Parathyroid adenoma (tissue), 2 donors: ENCODE results near the gene HPD.

Experiments
- H2AFZ ChIP-seq: fragments of 300-600 bp; sonication (generic); one replicate; pipeline ENCODE4 v1.7.0; 2017; ENCODE audit warnings: antibody characterized with exemption, mild to moderate bottlenecking
- H3K27ac ChIP-seq: fragments of 300-600 bp; sonication (generic); one replicate; pipeline ENCODE4 v1.7.0; 2017
- H3K27me3 ChIP-seq: fragments of 300-600 bp; sonication (generic); one replicate; pipeline ENCODE4 v1.7.0; 2017; ENCODE audit warnings: low read length; ENCODE audit not compliant: control insufficient read depth, insufficient read depth
- H3K36me3 ChIP-seq: fragments of 300-600 bp; sonication (generic); one replicate; pipeline ENCODE4 v1.7.0; 2017; ENCODE audit warnings: low read length; ENCODE audit not compliant: control insufficient read depth, insufficient read depth
- H3K4me1 ChIP-seq: fragments of 300-600 bp; sonication (generic); one replicate; pipeline ENCODE4 v1.7.0; 2017; ENCODE audit warnings: control low read depth
- H3K4me2 ChIP-seq: fragments of 300-600 bp; sonication (generic); one replicate; pipeline ENCODE4 v1.7.0; 2017; ENCODE audit warnings: low read length
- H3K4me3 ChIP-seq: fragments of 300-600 bp; sonication (generic); one replicate; pipeline ENCODE4 v1.7.0; 2017; ENCODE audit warnings: low read depth, low read length
- H3K79me2 ChIP-seq: fragments of 300-600 bp; sonication (generic); one replicate; pipeline ENCODE4 v1.7.0; 2017; ENCODE audit warnings: control low read depth
- H3K9ac ChIP-seq: fragments of 300-600 bp; sonication (generic); one replicate; pipeline ENCODE4 v1.7.0; 2017; ENCODE audit warnings: mild to moderate bottlenecking
- H3K9me3 ChIP-seq: fragments of 300-600 bp; sonication (generic); one replicate; pipeline ENCODE4 v1.7.0; 2017; ENCODE audit warnings: low read length; ENCODE audit not compliant: control insufficient read depth
- TF ChIP-seq, protein P1 (sequence below): fragments of 300-600 bp; sonication (generic); IDR thresholded peaks from one replicate; pipeline ENCODE4 v1.7.0; 2017; ENCODE audit warnings: antibody characterized with exemption, mild to moderate bottlenecking
- donor health status: primary hyperparathyroidism.

Gene HPD

GRCh38 chr12:121822393-121823100 is 36.1 kb downstream of the HPD start:
- Histone ChIP-seq H3K4me1 (no peaks in the 10 kb centered on the region), H3K4me2 (no peak overlapping the region), H3K4me3 (no peak overlapping the region), H3K79me2 (peaks cover 17% of the 10 kb centered on the region), H3K9ac (no peak overlapping the region), H3K9me3 (no peaks in the 10 kb centered on the region), H3K27me3 (no peaks in the 10 kb centered on the region), H3K36me3 (no peaks in the 10 kb centered on the region), H3K27ac (no peak overlapping the region), H2AFZ (no peak overlapping the region)
- TF ChIP-seq, protein P1, sequence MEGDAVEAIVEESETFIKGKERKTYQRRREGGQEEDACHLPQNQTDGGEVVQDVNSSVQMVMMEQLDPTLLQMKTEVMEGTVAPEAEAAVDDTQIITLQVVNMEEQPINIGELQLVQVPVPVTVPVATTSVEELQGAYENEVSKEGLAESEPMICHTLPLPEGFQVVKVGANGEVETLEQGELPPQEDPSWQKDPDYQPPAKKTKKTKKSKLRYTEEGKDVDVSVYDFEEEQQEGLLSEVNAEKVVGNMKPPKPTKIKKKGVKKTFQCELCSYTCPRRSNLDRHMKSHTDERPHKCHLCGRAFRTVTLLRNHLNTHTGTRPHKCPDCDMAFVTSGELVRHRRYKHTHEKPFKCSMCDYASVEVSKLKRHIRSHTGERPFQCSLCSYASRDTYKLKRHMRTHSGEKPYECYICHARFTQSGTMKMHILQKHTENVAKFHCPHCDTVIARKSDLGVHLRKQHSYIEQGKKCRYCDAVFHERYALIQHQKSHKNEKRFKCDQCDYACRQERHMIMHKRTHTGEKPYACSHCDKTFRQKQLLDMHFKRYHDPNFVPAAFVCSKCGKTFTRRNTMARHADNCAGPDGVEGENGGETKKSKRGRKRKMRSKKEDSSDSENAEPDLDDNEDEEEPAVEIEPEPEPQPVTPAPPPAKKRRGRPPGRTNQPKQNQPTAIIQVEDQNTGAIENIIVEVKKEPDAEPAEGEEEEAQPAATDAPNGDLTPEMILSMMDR = no peak

- no peak overlapping the region for H2AFZ ChIP-seq
- H3K4me1 ChIP-seq = no peaks in the 10 kb centered on the region
- no peaks in the 10 kb centered on the region for H3K9me3 ChIP-seq
- no peaks in the 10 kb centered on the region for H3K36me3 ChIP-seq
- H3K79me2 ChIP-seq = peaks cover 27% of the 10 kb centered on the region
- TF ChIP-seq, protein P1 = no peak
- no peaks in the 10 kb centered on the region for H3K27me3 ChIP-seq
- H3K9ac ChIP-seq = no peak overlapping the region
- no peak overlapping the region for H3K4me3 ChIP-seq
- no peak overlapping the region for H3K4me2 ChIP-seq
- no peak overlapping the region for H3K27ac ChIP-seq
Measured at GRCh38 chr12:121820056-121820455, 38.6 kb downstream of the HPD start.

- H3K9ac ChIP-seq = no peak overlapping the region
- no peak overlapping the region for H3K4me3 ChIP-seq
- H3K79me2 ChIP-seq = peaks cover 30% of the 10 kb centered on the region
- H3K4me1 ChIP-seq = no peaks in the 10 kb centered on the region
- H3K4me2 ChIP-seq = no peak overlapping the region
- no peaks in the 10 kb centered on the region for H3K9me3 ChIP-seq
- H3K27me3 ChIP-seq = no peaks in the 10 kb centered on the region
- H3K36me3 ChIP-seq = no peaks in the 10 kb centered on the region
- H3K27ac ChIP-seq = no peak overlapping the region
- no peak overlapping the region for H2AFZ ChIP-seq
- TF ChIP-seq, protein P1 = no peak
Measured at GRCh38 chr12:121819212-121819949, 39.3 kb downstream of the HPD start.

DNA sequence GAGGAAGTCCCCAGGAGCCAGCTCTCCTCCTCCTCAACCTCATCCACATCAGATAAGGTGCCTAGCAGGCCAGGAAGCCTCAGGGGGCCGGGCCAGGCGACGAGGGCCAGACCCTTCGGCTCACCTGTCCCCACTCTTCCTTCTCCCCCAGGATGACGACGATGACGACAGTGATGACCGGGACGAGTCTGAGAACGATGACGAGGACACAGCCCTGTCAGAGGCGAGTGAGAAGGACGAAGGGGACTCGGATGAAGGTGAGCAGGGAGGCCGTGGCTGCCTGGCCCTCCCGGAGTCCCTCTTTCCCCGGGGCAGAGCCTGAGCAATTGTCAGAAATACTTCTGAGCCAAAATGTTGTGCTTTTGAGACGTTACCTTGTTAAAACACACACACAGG is 41.0 kb downstream of the HPD start:
- H3K27me3 ChIP-seq = no peaks in the 10 kb centered on the region
- no peak overlapping the region for H3K4me3 ChIP-seq
- no peak overlapping the region for H3K9ac ChIP-seq
- no peak overlapping the region for H2AFZ ChIP-seq
- no peak overlapping the region for H3K4me2 ChIP-seq
- H3K27ac ChIP-seq = no peak overlapping the region
- H3K36me3 ChIP-seq = no peaks in the 10 kb centered on the region
- H3K79me2 ChIP-seq = peaks cover 43% of the 10 kb centered on the region
- H3K9me3 ChIP-seq = no peaks in the 10 kb centered on the region
- TF ChIP-seq, protein P1 = no peak
- H3K4me1 ChIP-seq = no peaks in the 10 kb centered on the region
